GM12892 (cell line): ENCODE results near the gene PLXNB3.

Source experiments
- POLR2A ChIP-seq: IDR thresholded peaks from 2 replicates; pipeline ENCODE4 v1.6.1; 2011; ENCODE audit warnings: low read depth, low read length, control low read depth
- POLR2AphosphoS5 ChIP-seq: IDR thresholded peaks from 2 replicates; pipeline ENCODE4 v1.6.1; 2011; ENCODE audit warnings: low read depth, low read length, control low read depth
- TAF1 ChIP-seq: IDR thresholded peaks from 2 replicates; pipeline ENCODE4 v1.6.1; 2011; ENCODE audit warnings: low read depth, mild to moderate bottlenecking, control low read depth, low read length, borderline replicate concordance

DNA sequence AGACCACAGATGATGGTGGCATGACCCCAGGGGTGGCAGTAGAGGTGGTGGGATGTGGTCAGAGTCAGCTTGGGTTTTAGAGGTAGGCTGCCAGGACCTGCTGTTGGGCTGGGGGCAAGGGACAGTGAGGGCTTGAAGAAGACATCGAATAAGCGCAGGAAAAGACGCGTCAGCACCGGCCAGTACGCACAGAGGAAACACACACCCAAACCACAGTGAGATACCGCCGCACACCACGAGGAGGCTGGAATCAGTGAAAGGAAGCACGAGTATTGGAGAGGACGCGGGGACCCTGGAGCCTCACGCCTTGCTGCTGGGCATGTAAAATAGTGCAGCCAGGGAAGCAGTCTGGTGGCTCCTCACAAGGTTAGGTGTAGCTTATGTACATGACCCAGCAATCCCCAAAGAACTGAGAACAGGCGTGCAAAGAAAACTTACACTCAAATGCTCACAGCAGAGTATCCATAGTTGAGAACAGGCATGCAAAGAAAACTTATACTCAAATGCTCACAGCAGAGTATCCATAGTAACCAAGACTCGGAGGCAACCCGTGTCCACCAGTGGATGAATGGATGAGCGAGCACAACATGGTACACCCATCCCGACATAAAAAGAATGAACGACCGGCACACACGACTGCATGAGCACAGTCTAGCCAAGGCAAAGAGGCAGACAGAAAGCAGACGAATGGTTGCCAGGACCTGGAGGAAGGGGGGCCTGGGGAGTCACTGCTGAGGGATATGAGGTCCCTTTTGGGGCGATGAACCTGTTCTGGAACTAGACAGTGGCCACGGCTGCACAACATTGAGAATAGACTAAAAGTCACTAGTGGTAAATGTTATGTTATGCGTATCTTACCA lies 53.0 kb downstream of the PLXNB3 start:
- TF ChIP-seq POLR2A (no peak), POLR2AphosphoS5 (no peak), TAF1 (no peak)
